Measurements from ENCODE around the gene KRT6A.

Gene KRT6A

GRCh38 chr12:52493172-52493571 lies at the start of gene KRT6A:
Gene KRT6A, minus strand, starts transcription at chr12:52493257. Its CDS starts 69 bp downstream, at chr12:52493188.
- DNase-seq (ENCODE audit: low read depth in 2 of 2) = no peak

DNA sequence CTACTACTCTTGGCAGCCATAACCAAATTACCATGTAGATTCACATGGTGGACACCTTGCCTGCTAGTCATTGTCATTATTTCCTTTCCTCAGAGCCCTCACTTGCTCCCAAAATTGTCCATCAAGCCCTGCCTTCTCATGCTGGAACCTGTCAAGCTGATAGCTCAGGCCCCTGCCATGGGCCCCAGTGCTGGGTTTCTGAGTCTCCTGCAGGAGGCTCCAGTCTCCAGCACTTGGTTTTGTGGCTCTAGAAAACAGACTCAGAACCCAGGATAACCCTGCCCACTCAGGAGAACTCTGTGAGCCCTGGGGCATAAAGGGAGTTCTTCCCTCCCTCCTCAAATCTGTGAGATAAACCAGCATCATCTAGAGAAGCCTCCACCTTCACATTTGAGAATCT lies 49.1 kb upstream of the KRT6A start:
- DNase-seq (ENCODE audit: low read depth in 2 of 2) = no peak

DNA sequence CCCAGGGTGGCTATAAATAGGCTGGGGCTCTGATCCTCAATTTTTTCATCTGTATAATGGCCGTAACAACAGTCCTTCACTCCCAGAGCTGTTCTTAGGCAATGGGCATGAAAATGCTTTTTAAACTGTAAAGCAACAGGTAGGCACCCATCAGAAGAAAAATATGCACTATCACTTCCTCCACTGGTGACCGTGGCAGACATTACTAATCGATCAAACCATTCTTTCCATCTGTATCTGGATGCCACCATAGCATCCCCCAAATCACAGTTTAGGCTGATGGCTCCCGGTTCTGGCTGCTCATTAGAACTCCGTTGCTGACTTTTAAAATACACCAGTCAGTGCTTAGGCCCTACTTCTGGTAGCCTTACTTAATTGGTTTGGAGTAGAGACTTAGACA lies 48.7 kb upstream of the KRT6A start:
- DNase-seq (ENCODE audit: low read depth in 2 of 2) = no peak

DNA sequence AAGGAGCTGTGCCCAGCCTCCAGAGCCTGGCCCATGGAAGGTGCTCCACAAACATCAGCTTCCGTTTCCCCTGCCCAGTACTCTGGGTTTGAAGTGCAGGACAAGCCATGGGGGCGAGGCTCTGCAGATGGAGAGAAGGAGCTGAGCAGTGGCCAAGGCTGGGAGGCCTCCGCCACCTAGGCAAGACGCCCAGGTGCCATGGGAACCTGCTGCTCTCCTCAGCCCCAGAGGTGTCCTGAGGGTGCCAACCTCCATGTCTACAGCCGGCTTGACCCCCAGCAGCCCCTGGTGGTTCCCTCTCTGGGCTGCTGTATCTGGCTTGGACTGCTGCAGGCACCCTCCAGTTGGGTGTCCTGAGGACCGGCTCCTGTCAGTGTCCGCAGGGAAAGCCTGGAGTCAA lies 47.5 kb upstream of the KRT6A start:
- DNase-seq (ENCODE audit: low read depth in 2 of 2) = no peak

DNA sequence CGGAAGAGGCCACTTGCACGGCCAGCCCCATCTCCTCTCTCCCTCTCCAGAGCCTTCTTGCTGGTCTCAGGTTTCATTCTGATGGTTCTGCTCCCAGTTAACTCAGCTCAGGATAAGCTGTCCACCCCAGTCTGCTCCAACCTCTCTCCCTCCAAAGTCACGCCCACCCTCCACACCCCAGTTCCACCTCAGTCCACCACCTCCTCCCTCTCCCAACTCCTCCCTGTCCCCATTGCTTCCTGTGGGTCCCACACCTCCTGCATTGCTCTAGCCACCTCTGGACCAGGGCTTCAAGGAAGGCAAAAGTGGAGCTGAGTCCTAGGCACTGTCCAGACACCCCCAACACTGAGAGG lies 46.7 kb upstream of the KRT6A start:
- no peak for DNase-seq (ENCODE audit: low read depth in 2 of 2)

GRCh38 chr12:52539083-52539820 lies 46.2 kb upstream of the KRT6A start:
- no peak for DNase-seq (ENCODE audit: low read depth in 2 of 2)

DNA sequence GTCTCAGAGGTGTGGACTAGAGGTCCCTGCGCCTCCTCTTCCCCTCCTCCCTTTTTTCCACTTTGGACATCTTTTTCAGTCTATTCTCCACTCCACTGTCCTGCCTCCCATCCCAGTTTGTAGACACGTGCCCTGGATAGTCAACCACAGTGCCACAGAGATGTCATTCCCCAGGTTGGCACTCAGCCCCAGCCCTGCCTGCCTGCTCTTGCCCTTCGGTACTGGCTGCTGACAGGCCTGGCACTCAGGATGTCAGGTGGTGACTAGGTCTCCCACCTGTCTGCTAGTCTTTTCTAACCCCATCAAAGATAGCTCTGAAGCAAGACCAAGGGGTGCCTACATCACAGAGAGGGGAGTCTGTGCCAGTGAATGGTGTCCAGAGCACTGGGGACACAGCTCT lies 44.0 kb upstream of the KRT6A start:
- no peak for DNase-seq (ENCODE audit: low read depth in 2 of 2)

GRCh38 chr12:52535574-52535973 lies 42.5 kb upstream of the KRT6A start:
- no peak for DNase-seq (ENCODE audit: low read depth in 2 of 2)

DNA sequence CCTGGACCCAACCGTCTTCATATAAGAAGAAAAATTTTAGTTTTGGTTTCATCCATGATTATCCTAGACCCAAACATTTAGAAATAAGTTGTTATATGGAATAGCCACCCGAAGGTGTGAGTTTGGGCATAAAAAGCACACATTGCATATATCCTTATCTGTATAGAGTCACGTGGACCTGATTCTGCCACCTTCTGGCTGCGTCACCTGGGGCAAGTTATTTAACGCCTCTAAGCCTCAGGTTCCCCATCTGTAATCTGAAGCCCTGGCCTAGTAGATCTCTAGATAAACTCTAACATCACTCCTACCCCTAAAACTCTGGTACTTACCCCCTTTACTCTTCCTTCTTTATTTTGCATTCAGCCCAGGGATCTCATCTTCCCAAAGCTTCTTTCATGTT lies 41.4 kb upstream of the KRT6A start:
- DNase-seq (ENCODE audit: low read depth in 2 of 2) = no peak

- no peak for DNase-seq (ENCODE audit: low read depth in 2 of 2)
Observed at GRCh38 chr12:52533686-52534470, 40.8 kb upstream of the KRT6A start.

- DNase-seq (ENCODE audit: low read depth in 2 of 2) = no peak
Observed at GRCh38 chr12:52532636-52533035, 39.6 kb upstream of the KRT6A start.

DNA sequence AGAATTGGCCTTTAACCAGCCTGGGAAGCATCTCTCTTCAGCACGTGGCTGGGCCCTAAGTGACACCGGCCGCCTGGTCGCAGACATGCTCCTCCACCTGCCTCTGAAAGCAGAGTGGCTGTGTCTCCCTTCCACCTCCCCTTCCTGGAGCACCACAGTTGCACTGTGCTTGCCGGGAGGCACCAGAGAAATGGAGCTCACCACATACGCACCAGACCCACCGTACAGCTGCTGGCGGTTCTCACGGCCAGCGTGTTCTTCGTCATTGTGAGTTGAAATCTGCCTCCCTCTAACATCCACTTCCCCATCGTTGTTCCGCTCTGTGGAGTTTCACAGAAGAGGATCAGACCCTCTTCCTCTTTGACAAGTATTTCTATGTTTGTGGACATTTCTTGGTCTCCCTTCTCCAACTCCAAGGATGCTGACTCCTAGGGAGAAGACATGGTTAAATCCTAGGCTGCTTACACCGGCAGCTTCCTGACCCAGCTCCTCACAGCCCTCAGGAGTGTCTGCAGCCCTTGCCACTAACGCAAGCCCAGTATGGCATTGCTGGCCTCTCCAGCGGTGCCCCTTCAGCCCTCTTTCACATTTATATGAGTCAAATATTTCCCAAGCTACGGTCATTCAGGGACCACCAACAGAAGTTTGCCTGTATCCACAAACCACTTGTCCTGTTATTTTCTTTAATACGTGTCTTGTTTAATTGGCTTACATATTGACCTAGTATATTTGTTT lies 38.7 kb upstream of the KRT6A start:
- DNase-seq (ENCODE audit: low read depth in 2 of 2) = no peak

DNA sequence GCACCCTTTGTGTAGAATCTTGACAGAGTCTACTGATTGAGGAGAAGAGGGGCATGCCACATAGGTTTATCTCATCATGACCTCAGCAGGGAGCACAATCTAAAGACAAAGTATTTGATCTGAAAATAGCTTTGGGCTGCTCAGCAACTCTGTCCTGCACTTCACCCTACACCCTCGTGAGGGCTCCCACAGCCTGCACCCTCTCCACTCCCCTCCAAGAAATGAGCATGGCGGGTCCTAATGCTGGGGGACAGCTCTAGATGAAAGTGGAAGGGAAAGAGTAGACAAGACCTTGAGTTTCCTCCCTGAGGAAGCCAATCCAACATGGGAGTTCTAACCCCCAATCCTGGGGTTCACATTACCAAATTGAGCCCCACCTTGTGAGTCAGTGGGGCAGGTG lies 37.8 kb upstream of the KRT6A start:
- DNase-seq (ENCODE audit: low read depth in 2 of 2) = no peak

- no peak for DNase-seq (ENCODE audit: low read depth in 2 of 2)
Observed at GRCh38 chr12:52530366-52530765, 37.3 kb upstream of the KRT6A start.

DNA sequence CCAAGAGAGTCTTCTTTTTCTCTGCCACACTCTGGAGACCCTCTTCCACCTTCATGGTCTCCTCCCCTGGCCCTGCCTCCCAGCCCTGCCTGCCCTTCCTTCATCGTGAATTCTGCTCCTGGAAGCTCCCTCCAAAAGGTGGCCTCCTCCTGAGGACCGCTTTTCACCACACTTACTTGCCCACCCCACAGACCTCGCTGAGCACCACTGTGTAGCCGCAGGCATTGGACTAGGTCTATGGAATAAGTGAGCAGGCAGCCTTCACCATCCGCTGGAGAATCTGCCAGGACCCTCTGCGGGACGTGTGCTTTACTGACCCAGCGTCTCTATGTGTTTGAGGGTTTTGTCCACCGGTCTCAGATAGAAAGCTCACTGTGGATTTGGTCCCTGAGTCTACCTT lies 36.8 kb upstream of the KRT6A start:
- no peak for DNase-seq (ENCODE audit: low read depth in 2 of 2)

DNA sequence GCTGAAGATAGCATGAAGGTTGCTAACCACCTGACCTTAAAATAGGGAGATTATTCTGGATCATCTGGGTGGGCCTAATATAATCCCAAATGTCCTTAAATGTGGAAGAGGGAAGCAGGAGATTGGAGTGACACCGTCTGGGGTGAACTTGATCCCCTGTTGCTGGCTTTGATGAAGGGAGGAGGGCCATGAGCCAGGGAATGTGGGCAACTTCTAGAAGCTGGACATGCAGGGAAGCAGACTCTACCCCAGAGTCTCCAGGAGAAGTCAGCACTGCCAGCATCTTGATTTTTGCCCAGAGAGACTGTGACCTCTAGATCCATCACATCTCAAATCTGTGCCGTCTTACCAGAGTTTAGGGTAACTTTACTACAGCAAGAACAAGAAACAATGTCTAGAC lies 36.4 kb upstream of the KRT6A start:
- DNase-seq (ENCODE audit: low read depth in 2 of 2) = no peak

GRCh38 chr12:52528641-52529143 lies 35.6 kb upstream of the KRT6A start:
- no peak for DNase-seq (ENCODE audit: low read depth in 2 of 2)

- DNase-seq (ENCODE audit: low read depth in 2 of 2) = no peak
Observed at GRCh38 chr12:52527121-52527800, 34.2 kb upstream of the KRT6A start.

DNA sequence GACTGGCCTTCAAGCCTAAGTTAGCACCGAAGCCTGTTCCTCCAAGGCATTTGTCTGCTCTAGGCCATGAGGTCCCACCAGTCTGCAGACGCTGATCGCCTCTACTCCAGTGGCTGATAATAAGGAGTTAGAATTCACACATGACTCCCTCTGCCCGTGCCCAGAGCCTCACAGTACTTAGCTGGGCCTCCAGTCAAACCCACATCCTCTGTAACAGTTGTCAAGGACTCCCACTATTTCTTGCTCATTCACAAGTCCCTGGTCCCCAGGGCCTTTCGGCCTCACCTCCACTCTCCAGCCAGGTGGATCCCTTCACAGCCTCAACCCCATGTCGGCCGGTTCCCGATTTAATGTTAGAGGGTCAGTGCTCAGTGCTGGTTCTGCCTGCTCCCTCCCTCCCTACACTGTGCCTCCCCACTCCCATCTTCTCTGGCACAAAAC lies 33.5 kb upstream of the KRT6A start:
- no peak for DNase-seq (ENCODE audit: low read depth in 2 of 2)

DNA sequence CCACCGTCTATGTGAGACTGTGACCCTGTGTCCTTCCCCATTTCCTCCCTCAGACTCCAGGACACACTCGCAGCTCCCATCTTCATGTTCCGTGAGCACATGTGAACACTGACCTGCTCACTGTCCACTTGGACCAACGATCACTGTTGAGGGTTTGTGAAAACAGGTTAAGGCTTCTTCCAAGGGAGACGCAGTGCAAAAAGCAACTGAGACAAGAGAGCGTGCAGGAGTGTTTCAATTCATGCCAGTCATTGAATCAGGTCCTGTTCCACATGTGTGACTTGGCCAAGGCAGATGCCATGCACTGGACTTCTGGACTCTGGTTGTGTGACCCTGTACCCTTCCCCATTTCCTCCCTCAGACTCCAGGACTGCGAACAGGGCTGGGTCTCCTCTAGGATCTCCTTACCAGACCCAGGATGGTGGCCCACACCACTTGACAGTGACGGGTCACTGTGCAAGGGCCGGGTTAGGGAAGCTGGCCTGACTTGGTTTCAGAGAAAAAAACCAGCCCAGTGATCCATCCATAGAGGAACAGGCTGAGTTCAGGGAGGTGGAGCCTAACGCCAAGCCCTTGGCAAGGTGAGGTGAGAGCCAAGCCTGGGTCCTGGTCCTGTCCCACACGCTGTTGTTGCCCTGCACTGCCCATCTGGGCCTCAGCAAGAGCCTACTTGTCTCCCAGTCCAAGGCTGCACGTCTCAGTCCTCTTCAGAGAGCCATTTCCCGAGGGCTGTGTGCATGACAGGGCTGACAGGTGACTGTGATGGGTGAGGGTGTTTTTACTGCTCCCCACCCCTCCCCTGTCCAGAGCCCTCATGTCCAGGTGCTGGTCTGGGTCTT lies 32.8 kb upstream of the KRT6A start:
- no peak for DNase-seq (ENCODE audit: low read depth in 2 of 2)

All from stimulated activated CD8-positive, alpha-beta memory T cell treated with anti-CD3 and anti-CD28 coated beads, Interleukin-2, amount 100 ng/mL, for 1 hour (primary cell).